Measurements from ENCODE around the gene SH2D2A.

The SH2D2A gene

DNA sequence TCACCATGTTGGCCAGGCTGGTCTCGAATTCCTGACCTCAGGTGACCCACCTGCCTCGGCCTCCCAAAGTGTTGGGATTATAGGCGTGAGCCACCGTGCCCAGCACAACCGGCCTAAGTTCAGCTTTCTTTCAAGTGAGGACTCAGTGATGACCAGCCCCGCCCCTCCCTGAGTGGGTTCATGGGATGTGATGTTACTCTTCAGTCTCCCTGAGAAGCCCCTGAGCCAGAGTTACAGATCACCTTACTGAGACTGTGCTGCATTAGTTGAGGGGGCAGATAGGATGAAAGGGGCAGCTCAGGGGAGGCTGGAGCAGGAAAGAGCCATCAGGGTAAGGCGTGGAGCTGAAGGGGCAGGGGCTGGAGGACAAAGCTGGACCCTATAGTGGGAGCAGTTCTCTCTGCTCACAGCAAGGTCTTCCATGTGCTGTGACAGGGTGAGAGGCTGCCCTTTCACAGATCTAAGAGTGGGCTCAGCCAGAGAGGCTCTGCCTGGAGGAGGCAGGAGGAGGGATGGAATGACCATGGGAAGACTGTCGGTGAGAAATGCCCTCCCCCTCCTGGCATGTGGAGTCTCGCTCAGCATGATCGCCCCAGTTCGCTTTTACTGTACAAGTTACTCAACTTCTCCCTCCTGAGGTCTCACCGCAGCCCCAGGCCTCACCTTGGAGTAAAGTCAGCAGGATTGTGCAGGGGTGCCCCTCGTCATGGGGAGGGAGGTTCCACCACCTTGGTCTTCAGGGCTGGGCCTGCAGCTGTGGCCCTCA, 13.4 kb downstream of the SH2D2A start:
- Histone ChIP-seq H3K36me3 (ENCODE audit: low read depth) (peaks cover 26% of the 10 kb centered on the region), H3K27ac (ENCODE audit: poor library complexity, severe bottlenecking) (no peak overlapping the region), H3K27me3 (ENCODE audit: insufficient read depth, poor library complexity, severe bottlenecking) (no peaks in the 10 kb centered on the region), H3K4me3 (ENCODE audit: severe bottlenecking) (no peak overlapping the region), H3K9me3 (ENCODE audit: severe bottlenecking) (no peaks in the 10 kb centered on the region), H3K4me1 (ENCODE audit: insufficient read depth, poor library complexity, severe bottlenecking) (no peaks in the 10 kb centered on the region)
- DNase-seq (ENCODE audit: low spot score) (no peak), ATAC-seq (ENCODE audit: low read depth) (no peak)
- TF ChIP-seq, protein P1, sequence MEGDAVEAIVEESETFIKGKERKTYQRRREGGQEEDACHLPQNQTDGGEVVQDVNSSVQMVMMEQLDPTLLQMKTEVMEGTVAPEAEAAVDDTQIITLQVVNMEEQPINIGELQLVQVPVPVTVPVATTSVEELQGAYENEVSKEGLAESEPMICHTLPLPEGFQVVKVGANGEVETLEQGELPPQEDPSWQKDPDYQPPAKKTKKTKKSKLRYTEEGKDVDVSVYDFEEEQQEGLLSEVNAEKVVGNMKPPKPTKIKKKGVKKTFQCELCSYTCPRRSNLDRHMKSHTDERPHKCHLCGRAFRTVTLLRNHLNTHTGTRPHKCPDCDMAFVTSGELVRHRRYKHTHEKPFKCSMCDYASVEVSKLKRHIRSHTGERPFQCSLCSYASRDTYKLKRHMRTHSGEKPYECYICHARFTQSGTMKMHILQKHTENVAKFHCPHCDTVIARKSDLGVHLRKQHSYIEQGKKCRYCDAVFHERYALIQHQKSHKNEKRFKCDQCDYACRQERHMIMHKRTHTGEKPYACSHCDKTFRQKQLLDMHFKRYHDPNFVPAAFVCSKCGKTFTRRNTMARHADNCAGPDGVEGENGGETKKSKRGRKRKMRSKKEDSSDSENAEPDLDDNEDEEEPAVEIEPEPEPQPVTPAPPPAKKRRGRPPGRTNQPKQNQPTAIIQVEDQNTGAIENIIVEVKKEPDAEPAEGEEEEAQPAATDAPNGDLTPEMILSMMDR (IDR thresholded peaks at IDR 0.05; ENCODE audit: poor library complexity, severe bottlenecking), result no peak

DNA sequence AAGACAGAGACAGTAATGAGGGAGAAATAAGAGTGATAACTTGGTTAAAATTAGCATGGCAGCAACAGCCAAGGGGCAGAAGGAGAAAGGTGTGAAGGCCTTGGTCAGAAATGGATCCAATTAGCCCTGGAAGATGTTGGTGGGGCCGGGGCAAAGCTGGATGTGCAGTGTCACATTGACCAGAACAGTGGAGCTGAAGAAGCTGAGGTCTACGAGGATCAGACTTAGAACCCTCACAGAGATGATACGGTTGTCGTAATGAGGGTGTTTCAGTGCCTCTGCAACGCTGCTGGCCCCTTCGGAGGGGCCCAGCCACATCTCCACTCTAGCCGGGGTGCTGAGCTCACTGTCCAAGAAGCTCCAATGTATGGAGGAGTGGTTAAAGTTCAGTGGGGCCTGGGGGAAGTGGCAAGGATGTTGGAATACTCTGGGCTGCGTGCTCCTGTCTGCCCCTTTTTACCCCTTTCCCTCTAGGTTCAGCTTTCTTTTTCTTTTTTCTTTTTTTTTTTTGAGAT, 14.2 kb downstream of the SH2D2A start:
- H3K27me3 ChIP-seq (ENCODE audit: insufficient read depth, poor library complexity, severe bottlenecking), result no peaks in the 10 kb centered on the region
- peaks cover 34% of the 10 kb centered on the region for H3K36me3 ChIP-seq (ENCODE audit: low read depth)
- H3K9me3 ChIP-seq (ENCODE audit: severe bottlenecking), result no peaks in the 10 kb centered on the region
- H3K4me1 ChIP-seq (ENCODE audit: insufficient read depth, poor library complexity, severe bottlenecking), result no peaks in the 10 kb centered on the region
- ATAC-seq (ENCODE audit: low read depth) (no peak), DNase-seq (ENCODE audit: low spot score) (no peak)
- H3K27ac ChIP-seq (ENCODE audit: poor library complexity, severe bottlenecking), result no peak overlapping the region
- H3K4me3 ChIP-seq (ENCODE audit: severe bottlenecking), result no peak overlapping the region
- TF ChIP-seq, protein P1 (IDR thresholded peaks at IDR 0.05; ENCODE audit: poor library complexity, severe bottlenecking), result no peak

DNA sequence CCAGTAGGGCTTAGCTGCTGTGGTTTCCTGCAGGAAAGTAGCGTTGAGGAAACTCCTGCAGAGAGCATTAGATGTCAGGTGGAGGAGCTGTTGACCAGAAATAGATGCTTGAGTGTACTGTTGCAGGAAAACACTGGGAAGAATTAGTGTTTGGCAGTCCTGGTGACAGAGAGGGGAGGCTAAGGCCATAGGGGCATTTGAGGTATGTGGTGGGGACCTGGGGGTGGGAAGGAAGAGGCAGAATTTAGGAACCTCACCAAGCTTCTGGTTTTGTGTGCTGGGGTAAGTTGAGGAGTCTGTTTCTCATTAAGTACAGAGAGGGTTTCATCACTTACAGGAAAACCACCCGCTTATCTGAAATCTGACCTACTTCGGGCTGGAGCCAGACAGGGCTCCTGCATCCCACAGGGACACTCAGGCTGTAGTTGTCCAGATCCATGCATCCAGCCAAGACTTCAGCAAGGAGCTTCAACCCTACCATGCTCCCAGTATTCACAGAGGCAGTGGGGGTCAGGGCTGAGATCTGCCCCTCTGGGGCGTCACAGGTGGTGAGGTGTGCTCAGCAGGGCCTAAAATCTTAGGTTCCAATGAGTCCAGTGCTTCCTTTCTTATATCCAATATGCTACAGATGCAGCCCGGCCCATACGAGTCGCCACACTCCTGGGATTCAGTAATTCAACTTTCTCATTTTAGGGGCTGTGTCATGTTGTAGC, 15.1 kb downstream of the SH2D2A start:
- no peak for DNase-seq (ENCODE audit: low spot score)
- no peak overlapping the region for H3K27ac ChIP-seq (ENCODE audit: poor library complexity, severe bottlenecking)
- no peaks in the 10 kb centered on the region for H3K9me3 ChIP-seq (ENCODE audit: severe bottlenecking)

DNA sequence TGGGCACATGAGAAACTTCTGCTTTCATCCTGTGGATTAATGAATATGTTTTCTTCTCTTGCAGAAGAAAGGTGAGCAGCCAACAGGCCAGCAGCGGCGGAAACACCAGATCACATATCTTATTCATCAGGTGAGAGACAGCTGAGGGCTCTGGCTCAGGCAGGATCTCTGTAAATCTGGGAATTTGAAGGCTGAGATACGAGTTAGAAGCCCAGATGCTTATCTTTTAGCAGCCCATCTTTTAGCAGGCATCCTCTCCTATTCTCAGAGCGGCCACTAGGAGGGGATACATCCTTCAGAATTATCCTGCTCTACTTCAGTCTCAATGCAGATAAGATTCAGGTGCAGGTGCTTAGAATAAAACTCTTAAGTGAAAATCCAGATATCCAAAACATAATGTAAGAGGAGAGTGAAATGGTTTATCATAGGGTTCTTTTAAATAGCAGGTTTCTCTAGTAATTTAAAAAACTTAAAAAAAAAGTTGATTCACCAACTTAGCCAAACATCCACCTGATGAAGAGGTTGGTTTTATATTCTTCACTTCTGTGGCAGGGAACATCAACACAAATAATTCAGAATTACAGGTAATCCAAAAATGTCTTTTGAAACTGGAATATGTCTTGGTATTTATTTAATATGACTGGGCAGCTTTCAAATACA, 19.3 kb downstream of the SH2D2A start:
- H3K27ac ChIP-seq (ENCODE audit: poor library complexity, severe bottlenecking), result no peak overlapping the region

More for the DNA sequence above, 15.1 kb downstream of the SH2D2A start:
- Histone ChIP-seq H3K4me3 (ENCODE audit: severe bottlenecking) (no peak overlapping the region), H3K4me1 (ENCODE audit: insufficient read depth, poor library complexity, severe bottlenecking) (no peaks in the 10 kb centered on the region), H3K36me3 (ENCODE audit: low read depth) (peaks cover 43% of the 10 kb centered on the region), H3K27me3 (ENCODE audit: insufficient read depth, poor library complexity, severe bottlenecking) (no peaks in the 10 kb centered on the region)
- no peak for ATAC-seq (ENCODE audit: low read depth)
- TF ChIP-seq, protein P1 (IDR thresholded peaks at IDR 0.05; ENCODE audit: poor library complexity, severe bottlenecking), result no peak

More for the DNA sequence above, 19.3 kb downstream of the SH2D2A start:
- DNase-seq (ENCODE audit: low spot score) (no peak), ATAC-seq (ENCODE audit: low read depth) (peak; percentile 75)
- TF ChIP-seq, protein P1 (IDR thresholded peaks at IDR 0.05; ENCODE audit: poor library complexity, severe bottlenecking), result peak; percentile 82
- no peak overlapping the region for H3K4me3 ChIP-seq (ENCODE audit: severe bottlenecking)
- H3K36me3 ChIP-seq (ENCODE audit: low read depth), result peaks cover 81% of the 10 kb centered on the region
- H3K9me3 ChIP-seq (ENCODE audit: severe bottlenecking), result no peaks in the 10 kb centered on the region
- no peaks in the 10 kb centered on the region for H3K27me3 ChIP-seq (ENCODE audit: insufficient read depth, poor library complexity, severe bottlenecking)
- no peaks in the 10 kb centered on the region for H3K4me1 ChIP-seq (ENCODE audit: insufficient read depth, poor library complexity, severe bottlenecking)

All from RWPE2 (cell line).